ENCODE measurements around the gene DOCK1.
"Not testable (repeated sequence)": the region's sequence is repeated elsewhere in the genome, so short reads cannot be mapped to it uniquely, and the experiment has no call there.

The DOCK1 gene

DNA sequence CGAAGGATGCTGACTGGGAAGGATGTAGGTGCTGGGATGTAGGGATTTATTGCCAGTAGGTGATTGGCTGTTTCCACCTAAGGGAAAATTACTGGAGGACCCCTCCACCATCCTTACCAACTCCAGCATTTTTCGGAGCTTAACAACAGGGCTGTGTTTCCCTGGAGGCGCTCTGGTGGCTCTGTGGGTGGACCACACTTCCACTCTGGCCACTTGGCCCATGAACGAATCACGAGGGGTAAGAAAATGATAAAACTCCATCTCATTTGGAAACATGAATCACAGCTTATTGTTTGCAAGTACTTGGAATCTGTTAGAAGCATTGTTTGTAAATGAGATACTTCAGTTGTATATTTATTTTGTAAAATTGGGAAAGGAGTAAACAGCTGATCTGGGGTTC is 3.0 kb downstream of the DOCK1 start:
- no peak for DNase-seq (ENCODE audit: low spot score in 2 of 2)
- Histone ChIP-seq H3K4me1 (peaks cover 10% of the 10 kb centered on the region), H3K4me3 (no peak overlapping the region), H3K27me3 (ENCODE audit: low read depth) (no peaks in the 10 kb centered on the region), H3K9me3 (no peaks in the 10 kb centered on the region), H3K36me3 (replicated peaks) (no peaks in the 10 kb centered on the region)
- in situ Hi-C loops (cut with MboI; ENCODE audit: low sequenced_read_pairs) = no loop called here

DNA sequence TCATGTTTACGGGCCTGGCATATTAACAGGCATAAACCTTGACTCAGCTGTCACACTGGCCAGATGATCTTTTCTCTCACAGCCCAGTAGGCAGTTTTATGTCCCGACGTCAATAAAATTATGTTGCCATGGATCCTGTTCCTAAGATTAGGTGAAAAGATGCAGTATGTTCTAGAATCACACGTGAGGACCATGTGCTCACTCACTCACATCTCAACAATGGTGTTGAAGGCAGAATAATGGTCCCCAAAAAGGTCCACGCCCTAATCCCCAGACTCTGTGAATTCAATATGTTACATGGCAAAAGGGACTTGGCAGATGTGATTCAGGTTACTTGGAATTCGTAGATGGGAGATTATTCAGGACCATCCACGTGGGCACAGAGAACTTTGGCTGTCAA is 3.5 kb downstream of the DOCK1 start:
- in situ Hi-C loops (cut with MboI; ENCODE audit: low sequenced_read_pairs) = no loop called here
- no peak for DNase-seq (ENCODE audit: low spot score in 2 of 2)
- Histone ChIP-seq H3K36me3 (replicated peaks) (no peaks in the 10 kb centered on the region), H3K27me3 (ENCODE audit: low read depth) (no peaks in the 10 kb centered on the region), H3K4me3 (no peak overlapping the region), H3K4me1 (peaks cover 10% of the 10 kb centered on the region), H3K9me3 (no peaks in the 10 kb centered on the region)

DNA sequence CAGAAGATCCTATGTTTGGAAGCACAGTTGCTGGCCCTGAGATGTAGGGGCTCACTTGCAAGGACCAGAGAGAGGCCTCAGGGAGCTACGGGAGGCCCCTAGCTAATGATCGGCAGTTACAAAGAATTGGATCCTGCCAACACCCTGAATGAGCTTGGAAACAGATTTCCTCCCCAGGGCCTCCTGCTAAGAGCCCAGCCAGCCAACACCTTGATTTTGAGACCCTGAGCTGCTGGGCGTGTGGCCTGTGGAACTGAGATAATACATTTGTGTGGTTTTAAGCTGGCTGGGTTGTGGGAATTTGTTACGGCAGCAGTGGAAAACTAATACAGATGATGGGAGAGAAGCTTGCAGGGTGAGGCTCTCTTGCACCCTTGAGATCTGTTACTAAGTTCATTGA is 3.9 kb downstream of the DOCK1 start:
- no peaks in the 10 kb centered on the region for H3K9me3 ChIP-seq
- H3K4me3 ChIP-seq = no peak overlapping the region
- no peak for DNase-seq (ENCODE audit: low spot score in 2 of 2)
- no peaks in the 10 kb centered on the region for H3K36me3 ChIP-seq (replicated peaks)
- H3K4me1 ChIP-seq = peaks cover 10% of the 10 kb centered on the region
- no peaks in the 10 kb centered on the region for H3K27me3 ChIP-seq (ENCODE audit: low read depth)
- in situ Hi-C loops (cut with MboI; ENCODE audit: low sequenced_read_pairs) = no loop called here

DNA sequence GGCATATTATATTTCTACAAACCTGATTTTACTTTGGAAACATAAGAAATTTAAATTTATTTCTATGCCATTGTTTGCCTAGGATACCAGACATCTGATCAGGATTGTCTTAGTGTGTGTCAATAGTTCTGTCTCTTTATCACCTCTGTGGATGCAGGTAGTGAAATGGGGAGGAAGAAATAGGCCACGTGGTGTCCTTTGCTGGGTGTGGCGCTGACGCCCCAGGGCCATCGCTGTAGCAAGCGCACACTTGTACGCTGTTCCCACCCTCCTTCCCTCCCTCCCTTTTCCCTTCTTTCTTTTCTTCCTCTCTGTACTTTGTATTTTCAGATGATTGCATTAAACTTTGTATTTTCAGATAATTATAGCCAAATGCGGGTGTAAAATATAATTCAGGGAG is 5.0 kb downstream of the DOCK1 start:
- H3K27me3 ChIP-seq (ENCODE audit: low read depth) = no peaks in the 10 kb centered on the region
- no peak overlapping the region for H3K4me3 ChIP-seq
- no peaks in the 10 kb centered on the region for H3K36me3 ChIP-seq (replicated peaks)
- peaks cover 4% of the 10 kb centered on the region for H3K4me1 ChIP-seq
- DNase-seq (ENCODE audit: low spot score in 2 of 2) = no peak
- H3K9me3 ChIP-seq = no peaks in the 10 kb centered on the region
- in situ Hi-C loops (cut with MboI; ENCODE audit: low sequenced_read_pairs) = no loop called here

DNA sequence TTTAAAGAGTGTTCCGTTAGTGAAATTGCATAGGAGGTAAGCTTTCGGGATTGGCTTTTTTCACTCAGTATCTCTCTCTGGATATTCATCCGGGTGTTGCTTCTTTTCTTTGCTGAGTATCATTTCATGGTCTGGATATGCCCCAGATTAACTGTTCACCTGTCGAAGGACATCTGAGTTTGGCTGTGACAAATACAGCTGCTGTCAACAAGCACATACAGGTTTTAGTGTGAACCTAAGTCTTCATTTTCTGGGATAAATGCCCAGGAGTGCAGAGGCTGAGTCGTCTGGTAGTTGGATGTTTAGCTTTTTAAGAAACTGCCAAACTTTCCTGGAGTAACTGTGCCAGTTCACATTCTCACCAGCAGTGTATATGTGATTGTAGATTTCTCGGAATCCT is 5.6 kb downstream of the DOCK1 start:
- H3K9me3 ChIP-seq = no peaks in the 10 kb centered on the region
- no peaks in the 10 kb centered on the region for H3K27me3 ChIP-seq (ENCODE audit: low read depth)
- DNase-seq (ENCODE audit: low spot score in 2 of 2) = no peak
- H3K4me1 ChIP-seq = peaks cover 4% of the 10 kb centered on the region
- H3K4me3 ChIP-seq = no peak overlapping the region
- no peaks in the 10 kb centered on the region for H3K36me3 ChIP-seq (replicated peaks)
- in situ Hi-C loops (cut with MboI; ENCODE audit: low sequenced_read_pairs) = no loop called here

DNA sequence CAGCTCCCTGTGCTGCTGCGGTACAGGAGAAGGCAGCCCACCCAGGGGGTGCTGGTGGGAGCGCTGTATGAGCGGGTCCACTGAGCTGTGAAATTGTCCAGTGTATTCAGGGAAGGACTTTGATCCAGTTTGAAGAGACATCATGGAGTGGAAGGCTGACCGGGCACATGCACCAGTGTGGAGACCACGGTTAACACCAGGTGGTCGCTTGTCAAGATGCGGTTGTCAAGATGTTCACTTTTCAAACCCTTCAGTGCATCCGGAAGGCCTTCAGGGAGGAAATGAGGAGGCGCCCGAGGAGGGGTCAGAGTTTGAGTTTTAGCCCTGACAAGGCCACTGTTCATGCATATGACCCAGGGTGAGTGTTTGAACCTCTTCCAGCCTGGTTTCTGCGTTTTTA is 6.1 kb downstream of the DOCK1 start:
- peaks cover 2% of the 10 kb centered on the region for H3K4me1 ChIP-seq
- no peaks in the 10 kb centered on the region for H3K36me3 ChIP-seq (replicated peaks)
- in situ Hi-C loops (cut with MboI; ENCODE audit: low sequenced_read_pairs) = no loop called here
- no peak overlapping the region for H3K4me3 ChIP-seq
- no peaks in the 10 kb centered on the region for H3K9me3 ChIP-seq
- no peaks in the 10 kb centered on the region for H3K27me3 ChIP-seq (ENCODE audit: low read depth)
- no peak for DNase-seq (ENCODE audit: low spot score in 2 of 2)

DNA sequence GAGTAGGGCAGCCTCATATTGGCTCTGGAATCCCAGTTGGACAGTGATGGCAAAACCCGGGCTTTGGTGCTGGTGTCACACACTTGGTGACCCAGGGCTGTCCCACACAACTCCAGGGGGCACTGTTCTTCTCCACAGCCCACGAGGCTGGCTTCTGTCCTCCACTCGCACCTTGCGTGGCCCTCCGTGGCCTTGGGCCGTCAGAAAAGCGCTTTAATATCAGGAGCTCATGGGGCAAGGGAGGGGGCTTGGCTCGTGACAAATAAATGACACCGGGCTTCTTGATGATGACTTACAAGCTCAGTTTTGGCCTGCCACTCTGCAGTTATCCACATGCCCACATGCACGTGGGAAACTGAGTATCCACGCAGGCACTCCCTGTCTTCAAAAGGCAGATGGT is 8.1 kb downstream of the DOCK1 start:
- DNase-seq (ENCODE audit: low spot score in 2 of 2) = no peak
- H3K4me1 ChIP-seq = no peaks in the 10 kb centered on the region
- H3K4me3 ChIP-seq = no peak overlapping the region
- no peaks in the 10 kb centered on the region for H3K36me3 ChIP-seq (replicated peaks)
- H3K27me3 ChIP-seq (ENCODE audit: low read depth) = no peaks in the 10 kb centered on the region
- H3K9me3 ChIP-seq = no peaks in the 10 kb centered on the region
- in situ Hi-C loops (cut with MboI; ENCODE audit: low sequenced_read_pairs) = no loop called here

DNA sequence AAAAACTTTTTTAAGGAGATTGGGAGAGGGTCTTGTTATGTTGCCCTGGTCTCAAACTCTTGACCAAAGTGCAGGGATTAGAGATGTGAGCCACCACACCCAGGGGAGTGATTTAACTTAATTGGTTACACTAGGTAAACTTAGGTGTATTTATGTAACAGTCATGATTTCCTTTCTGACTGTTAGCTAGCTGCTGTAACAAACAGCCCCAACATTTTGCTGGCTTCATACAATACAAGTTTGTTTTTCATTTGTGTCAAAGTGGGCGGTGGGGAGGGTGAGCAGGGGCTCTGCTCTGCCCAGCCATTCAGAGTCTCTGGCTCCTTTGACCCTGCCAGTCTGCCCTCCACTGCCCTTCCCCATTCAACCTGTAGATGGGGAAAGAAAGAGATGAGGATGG is 9.3 kb downstream of the DOCK1 start:
- no peaks in the 10 kb centered on the region for H3K27me3 ChIP-seq (ENCODE audit: low read depth)
- no peaks in the 10 kb centered on the region for H3K4me1 ChIP-seq
- no peaks in the 10 kb centered on the region for H3K36me3 ChIP-seq (replicated peaks)
- in situ Hi-C loops (cut with MboI; ENCODE audit: low sequenced_read_pairs) = no loop called here
- no peaks in the 10 kb centered on the region for H3K9me3 ChIP-seq
- no peak overlapping the region for H3K4me3 ChIP-seq
- DNase-seq (ENCODE audit: low spot score in 2 of 2) = no peak

DNA sequence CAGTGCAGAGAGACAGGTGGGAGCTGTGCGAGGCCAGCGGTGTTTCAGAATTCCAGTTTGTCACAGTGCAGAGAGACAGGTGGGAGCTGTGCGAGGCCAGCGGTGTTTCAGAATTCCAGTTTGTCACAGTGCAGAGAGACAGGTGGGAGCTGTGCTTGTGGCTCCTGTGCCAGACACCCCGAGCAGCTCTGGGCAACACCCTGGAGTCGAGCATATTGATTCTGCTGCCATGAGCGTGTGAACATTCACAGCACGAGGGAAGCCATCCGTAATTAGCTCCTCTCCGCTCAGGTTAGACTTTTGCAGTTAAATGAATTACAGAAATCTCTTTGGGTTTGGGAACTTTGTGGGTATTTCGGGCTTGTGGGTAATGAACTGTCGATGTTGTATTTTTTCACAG is 11.7 kb downstream of the DOCK1 start:
- H3K27me3 ChIP-seq (ENCODE audit: low read depth); H3K9me3 ChIP-seq; H3K4me1 ChIP-seq; in situ Hi-C loops (cut with MboI; ENCODE audit: low sequenced_read_pairs); H3K36me3 ChIP-seq (replicated peaks); H3K4me3 ChIP-seq; DNase-seq (ENCODE audit: low spot score in 2 of 2): not testable (repeated sequence)

DNA sequence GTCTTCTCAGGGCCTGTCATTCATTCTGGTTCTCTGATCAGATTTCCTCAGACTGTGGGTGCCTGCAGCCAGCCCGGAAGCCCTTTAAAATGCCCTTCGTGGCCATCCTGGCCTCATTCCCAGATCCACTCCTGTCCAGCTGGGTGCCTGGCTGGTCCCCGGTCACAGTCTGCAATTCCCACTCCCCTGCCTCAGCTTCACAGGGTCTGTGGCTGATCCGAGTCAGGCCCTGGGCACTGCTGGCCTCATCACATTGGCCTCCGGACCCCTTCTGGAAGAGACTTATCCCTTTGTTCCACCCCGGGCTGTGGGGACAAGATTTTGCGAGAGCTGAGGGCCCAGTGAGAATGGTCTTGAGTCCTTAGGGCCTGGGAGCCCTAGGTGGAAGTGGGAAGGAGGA is 12.1 kb downstream of the DOCK1 start:
- no peaks in the 10 kb centered on the region for H3K9me3 ChIP-seq
- no peak overlapping the region for H3K4me3 ChIP-seq
- no peaks in the 10 kb centered on the region for H3K4me1 ChIP-seq
- H3K36me3 ChIP-seq (replicated peaks) = no peaks in the 10 kb centered on the region
- in situ Hi-C loops (cut with MboI; ENCODE audit: low sequenced_read_pairs) = no loop called here
- H3K27me3 ChIP-seq (ENCODE audit: low read depth) = no peaks in the 10 kb centered on the region
- DNase-seq (ENCODE audit: low spot score in 2 of 2) = no peak

DNA sequence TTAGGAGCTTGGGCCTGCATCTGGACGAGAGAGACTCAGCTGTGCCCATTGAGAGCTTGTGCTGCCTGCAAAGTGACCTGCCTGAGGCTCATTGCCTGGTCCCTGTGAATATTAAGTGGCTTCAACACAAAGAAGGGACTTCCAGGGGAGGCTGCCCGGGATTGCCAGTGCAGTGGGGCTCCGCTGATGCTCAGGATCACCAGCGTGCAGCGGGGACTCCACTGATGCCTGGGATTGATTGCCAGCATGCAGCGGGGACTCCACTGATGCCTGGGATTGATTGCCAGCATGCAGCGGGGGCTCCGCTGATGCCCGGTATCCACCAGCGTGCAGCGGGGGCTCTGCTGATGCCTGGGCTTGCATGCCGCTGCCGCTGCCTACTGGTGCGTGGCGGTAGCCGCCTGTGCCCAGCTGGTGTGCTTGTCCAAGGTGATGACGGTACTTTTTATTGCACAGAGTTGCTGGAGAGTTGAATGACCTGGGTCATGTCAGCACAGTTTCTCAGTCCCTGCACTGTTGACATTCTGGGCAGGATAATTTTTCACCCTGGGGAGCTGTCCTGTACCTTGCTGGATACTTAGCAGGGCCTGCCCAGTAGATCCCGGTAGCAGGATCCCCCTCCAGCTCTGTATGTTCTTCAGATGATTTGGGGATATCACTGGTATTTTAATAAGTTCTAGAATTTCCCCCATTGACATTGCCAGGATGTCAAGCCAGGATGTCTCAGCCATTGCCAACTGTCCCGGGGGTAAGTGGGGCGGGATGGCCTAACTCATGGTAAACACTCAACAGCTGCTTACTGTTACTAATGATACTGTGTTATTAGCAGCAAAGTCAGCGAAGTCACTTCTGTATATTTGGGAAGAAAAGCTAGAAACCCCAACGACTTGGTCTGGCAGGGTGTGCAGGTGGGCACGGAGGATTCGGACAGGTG is 13.0 kb downstream of the DOCK1 start:
- H3K36me3 ChIP-seq (replicated peaks) = no peaks in the 10 kb centered on the region
- no peaks in the 10 kb centered on the region for H3K9me3 ChIP-seq
- H3K4me3 ChIP-seq = no peak overlapping the region
- in situ Hi-C loops (cut with MboI; ENCODE audit: low sequenced_read_pairs) = no loop called here
- H3K27me3 ChIP-seq (ENCODE audit: low read depth) = no peaks in the 10 kb centered on the region
- H3K4me1 ChIP-seq = no peaks in the 10 kb centered on the region
- DNase-seq (ENCODE audit: low spot score in 2 of 2) = no peak

DNA sequence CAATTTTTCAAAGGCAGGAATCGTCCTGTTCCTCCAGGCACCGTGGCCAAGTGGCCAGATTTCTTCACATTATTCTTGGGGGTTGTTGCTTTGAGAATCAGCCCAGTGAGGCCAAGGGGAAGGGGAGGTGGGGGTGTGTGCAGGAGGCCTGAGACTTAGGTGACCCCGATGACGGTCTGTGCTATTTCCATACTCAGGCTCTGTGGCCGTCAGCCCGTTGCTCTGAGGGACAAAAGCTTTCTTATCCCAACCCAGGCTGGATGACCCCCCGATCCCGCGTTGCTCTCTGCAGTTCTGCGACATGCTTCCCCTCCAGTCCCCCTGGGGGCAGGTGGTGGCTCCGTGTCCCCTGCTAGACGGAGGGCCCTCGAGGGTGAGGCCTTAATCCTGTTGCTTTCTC is 14.2 kb downstream of the DOCK1 start:
- no peaks in the 10 kb centered on the region for H3K9me3 ChIP-seq
- H3K4me3 ChIP-seq = no peak overlapping the region
- in situ Hi-C loops (cut with MboI; ENCODE audit: low sequenced_read_pairs) = no loop called here
- no peaks in the 10 kb centered on the region for H3K36me3 ChIP-seq (replicated peaks)
- no peaks in the 10 kb centered on the region for H3K4me1 ChIP-seq
- DNase-seq (ENCODE audit: low spot score in 2 of 2) = no peak
- H3K27me3 ChIP-seq (ENCODE audit: low read depth) = no peaks in the 10 kb centered on the region

DNA sequence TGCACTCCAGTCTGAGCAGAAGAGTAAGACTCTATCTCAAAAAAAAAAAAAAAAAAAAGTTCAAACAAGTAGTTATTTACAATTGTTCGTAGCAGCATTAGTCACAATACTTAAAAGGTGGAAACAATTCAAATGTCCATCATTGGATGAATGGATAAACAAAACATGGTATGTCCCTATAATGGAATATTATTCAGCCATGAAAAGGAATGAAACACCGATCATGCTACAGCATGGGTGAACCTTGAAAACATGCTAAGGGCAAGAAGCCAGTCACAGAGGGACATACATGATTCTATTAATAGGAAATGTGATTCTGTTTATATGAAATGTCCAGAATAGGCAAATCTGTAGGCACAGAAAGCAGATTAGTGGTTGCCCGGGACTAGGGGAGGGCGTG is 15.9 kb downstream of the DOCK1 start:
- Histone ChIP-seq H3K27me3 (ENCODE audit: low read depth) (no peaks in the 10 kb centered on the region), H3K9me3 (no peaks in the 10 kb centered on the region), H3K36me3 (replicated peaks) (no peaks in the 10 kb centered on the region), H3K4me3 (no peak overlapping the region), H3K4me1 (no peaks in the 10 kb centered on the region)
- in situ Hi-C loops (cut with MboI; ENCODE audit: low sequenced_read_pairs) = no loop called here
- DNase-seq (ENCODE audit: low spot score in 2 of 2) = no peak

DNA sequence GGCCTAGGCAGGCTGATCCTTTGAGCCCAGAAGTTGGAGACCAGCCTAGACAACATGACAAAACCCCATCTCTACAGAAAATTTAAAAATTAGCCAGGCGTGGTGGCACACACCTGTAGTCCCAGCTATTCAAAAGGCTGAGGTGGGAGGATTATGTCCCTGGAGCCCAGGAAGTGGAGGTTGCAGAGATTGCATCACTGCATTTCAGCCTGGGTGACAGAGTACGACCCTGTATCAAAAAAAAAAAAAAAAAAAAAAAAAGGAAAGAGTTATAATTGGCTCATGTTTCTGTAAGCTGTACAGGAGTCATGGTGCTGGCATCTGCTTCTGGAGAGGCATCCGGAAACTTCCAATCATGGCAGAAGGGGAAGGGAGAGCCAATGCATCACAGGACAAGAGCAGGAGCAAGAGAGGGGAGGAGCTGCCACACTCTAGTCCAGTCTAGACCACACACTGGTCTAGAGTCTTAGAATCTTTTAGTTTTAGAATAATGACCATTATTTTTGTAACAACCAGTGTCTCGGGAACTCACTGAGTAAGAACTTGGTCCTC is 16.8 kb downstream of the DOCK1 start:
- H3K4me3 ChIP-seq = no peak overlapping the region
- in situ Hi-C loops (cut with MboI; ENCODE audit: low sequenced_read_pairs) = no loop called here
- no peaks in the 10 kb centered on the region for H3K27me3 ChIP-seq (ENCODE audit: low read depth)
- no peaks in the 10 kb centered on the region for H3K9me3 ChIP-seq
- H3K4me1 ChIP-seq = no peaks in the 10 kb centered on the region
- H3K36me3 ChIP-seq (replicated peaks) = no peaks in the 10 kb centered on the region
- no peak for DNase-seq (ENCODE audit: low spot score in 2 of 2)

All from HAP-1 (cell line).